CD4-positive, CD25-positive, alpha-beta regulatory T cell (primary cell): ENCODE results near the gene SEH1L. TPM values are rescaled to one million over a fixed set of nuclear protein-coding genes. Genes with fewer than 3 reads are reported as not detected.
"Not testable (repeated sequence)": the region's sequence is repeated elsewhere in the genome, so short reads cannot be mapped to it uniquely, and the experiment has no call there.

Experiments used
- ATAC-seq, 2 donors: fragments of 150-1000 bp; cut with Tn5 transposase; one replicate each; pipeline ENCODE4 v1.10.0; 2021; ENCODE audit warnings: low read depth in 2 of 2, moderate number of reproducible peaks in 2 of 2, moderate library complexity in 1 of 2
- DNase-seq, 3 donors: peaks; one replicate each; pipeline versions ENCODE4 v3.0.0 to v3.0.0-alpha.2; 2012 to 2022; ENCODE audit warnings: mixed read lengths in 1 of 3
- H3K27ac ChIP-seq: one replicate; pipeline ENCODE4 v1.7.0; 2013; ENCODE audit warnings: mild to moderate bottlenecking, low read length; ENCODE audit not compliant: insufficient read depth, poor library complexity, severe bottlenecking
- H3K27me3 ChIP-seq: one replicate; pipeline ENCODE4 v1.7.0; 2013; ENCODE audit warnings: low read length; ENCODE audit not compliant: control insufficient read depth, insufficient read depth
- H3K36me3 ChIP-seq: one replicate; pipeline ENCODE4 v1.7.0; 2013; ENCODE audit warnings: mild to moderate bottlenecking, low read length, moderate library complexity; ENCODE audit not compliant: control insufficient read depth, insufficient read depth
- H3K4me1 ChIP-seq: 2 replicates; pipeline ENCODE4 v1.7.0; 2013; ENCODE audit warnings: mild to moderate bottlenecking, low read length; ENCODE audit not compliant: insufficient read depth, control insufficient read depth, poor library complexity, severe bottlenecking
- H3K4me3 ChIP-seq: one replicate; pipeline ENCODE4 v1.7.0; 2013; ENCODE audit warnings: low read depth, mild to moderate bottlenecking, low read length, moderate library complexity
- H3K9me3 ChIP-seq, 2 experiments: 1 replicate in 1 of 2; 2 replicates in 1 of 2; pipeline ENCODE4 v1.7.0; 2013; ENCODE audit warnings: low read length in 2 of 2, mild to moderate bottlenecking in 1 of 2, moderate library complexity in 1 of 2; ENCODE audit not compliant: control insufficient read depth in 2 of 2
- H3K27ac Mint-ChIP-seq, 3 donors: one replicate each; pipeline ENCODE4 v1.8.0; 2020 to 2022; ENCODE audit warnings: mild to moderate bottlenecking in 3 of 3, mixed read lengths in 3 of 3, moderate library complexity in 2 of 3
- H3K27me3 Mint-ChIP-seq: one replicate; pipeline ENCODE4 v1.8.0; 2022; ENCODE audit warnings: mild to moderate bottlenecking, mixed read lengths
- H3K36me3 Mint-ChIP-seq: one replicate; pipeline ENCODE4 v1.8.0; 2020; ENCODE audit warnings: mixed read lengths
- H3K4me1 Mint-ChIP-seq, 4 donors: one replicate each; pipeline ENCODE4 v1.8.0; 2020 to 2022; ENCODE audit warnings: mixed read lengths in 4 of 4, mild to moderate bottlenecking in 1 of 4
- H3K4me3 Mint-ChIP-seq, 4 donors: one replicate each; pipeline ENCODE4 v1.8.0; 2020 to 2022; ENCODE audit warnings: mild to moderate bottlenecking in 4 of 4, mixed read lengths in 4 of 4, moderate library complexity in 3 of 4
- H3K9me3 Mint-ChIP-seq, 7 donors: one replicate each; pipeline ENCODE4 v1.8.0; 2020 to 2022; ENCODE audit warnings: mixed read lengths in 7 of 7, mild to moderate bottlenecking in 3 of 7, moderate library complexity in 2 of 7
- polyA plus RNA-seq, 4 donors: library from polyadenylated mRNA; unstranded; fragments of 300-500 nt; fragmentation: Illumina TruSeq; gene quantifications; one replicate each; pipeline ENCODE4 v1.2.3, GENCODE V29; 2021
- total RNA-seq: library from RNA; stranded (reverse); gene quantifications from one replicate; pipeline ENCODE4 v1.2.3, GENCODE V29; 2022

SEH1L gene
- total and polyA plus RNA-seq, 5 donors from 2014 or later, result 22.0 to 33.1 (median 26.2) TPM

- Histone ChIP-seq H3K4me1 (no peaks in the 10 kb centered on the region), H3K27me3 (no peaks in the 10 kb centered on the region), H3K9me3 (no peaks in the 10 kb centered on the region), H3K36me3 (peaks cover 32% of the 10 kb centered on the region), H3K4me3 (no peak overlapping the region), H3K27ac (no peak overlapping the region)
- Mint-ChIP-seq H3K4me3 (no peak overlapping the region), H3K4me1 (peaks cover 6 to 12% (median 11%) of the 10 kb centered on the region in 4 donors), H3K27ac (peak overlapping the region in 1 of 3 donors; percentile 26), H3K27me3 (no peaks in the 10 kb centered on the region), H3K9me3 (peaks cover 0 to 3% (median 0%) of the 10 kb centered on the region in 7 donors), H3K36me3 (peaks cover 55% of the 10 kb centered on the region)
- ATAC-seq, result no peak
- DNase-seq, result no peak
Observed at GRCh38 chr18:12968619-12969018, 20.8 kb downstream of the SEH1L start.

DNA sequence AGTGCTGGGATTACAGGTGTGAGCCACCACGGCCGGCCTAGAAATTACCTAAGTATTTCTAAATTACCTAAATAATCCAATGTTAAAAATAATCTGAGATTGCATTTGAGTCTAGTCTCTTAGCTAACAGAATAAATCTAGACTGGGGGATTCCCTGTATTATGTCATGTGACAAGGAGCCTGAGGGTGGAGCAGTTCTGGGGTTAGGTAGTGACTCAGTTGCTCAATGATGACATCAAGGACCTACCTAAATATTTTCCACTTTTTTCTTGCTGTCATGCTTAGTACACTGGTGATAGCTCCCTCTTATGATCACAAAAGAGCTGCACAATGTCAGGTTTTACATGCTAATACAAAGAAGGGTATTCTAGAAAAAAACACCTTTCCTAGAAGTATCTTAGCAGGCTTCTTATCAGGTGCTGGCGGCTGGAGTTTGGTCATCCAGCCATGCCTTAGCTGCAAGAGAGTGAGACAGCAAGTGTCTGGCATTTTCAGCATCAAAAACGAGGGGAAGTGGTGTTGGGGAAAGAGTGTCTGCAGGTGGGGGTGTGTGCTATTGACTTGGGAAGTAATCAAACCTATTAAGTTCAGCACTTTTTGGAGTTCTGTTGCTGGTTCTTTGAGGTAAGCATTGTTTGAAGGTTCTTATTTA, 25.9 kb downstream of the SEH1L start:
- Histone ChIP-seq H3K4me3 (no peak overlapping the region), H3K4me1 (no peaks in the 10 kb centered on the region), H3K36me3 (peaks cover 37% of the 10 kb centered on the region), H3K9me3 (no peaks in the 10 kb centered on the region), H3K27ac (no peak overlapping the region), H3K27me3 (no peaks in the 10 kb centered on the region)
- no peak overlapping the region for H3K4me3 Mint-ChIP-seq
- peaks cover 44% of the 10 kb centered on the region for H3K36me3 Mint-ChIP-seq
- H3K4me1 Mint-ChIP-seq, result peaks cover 0 to 6% (median 4%) of the 10 kb centered on the region in 4 donors
- no peak for ATAC-seq
- no peaks in the 10 kb centered on the region for H3K27me3 Mint-ChIP-seq
- peak overlapping the region in 1 of 3 donors; percentile 26 for H3K27ac Mint-ChIP-seq
- DNase-seq, result no peak
- H3K9me3 Mint-ChIP-seq, result peaks cover 0 to 3% (median 0%) of the 10 kb centered on the region in 7 donors

GRCh38 chr18:12975488-12975887, 27.7 kb downstream of the SEH1L start:
- H3K27ac Mint-ChIP-seq, result peak overlapping the region in 2 of 3 donors; percentile 23 to 33
- peaks cover 37% of the 10 kb centered on the region for H3K36me3 ChIP-seq
- peaks cover 0 to 3% (median 0%) of the 10 kb centered on the region in 7 donors for H3K9me3 Mint-ChIP-seq
- H3K4me3 Mint-ChIP-seq, result no peak overlapping the region
- peaks cover 0 to 6% (median 3%) of the 10 kb centered on the region in 4 donors for H3K4me1 Mint-ChIP-seq
- no peak overlapping the region for H3K4me3 ChIP-seq
- H3K36me3 Mint-ChIP-seq, result peaks cover 39% of the 10 kb centered on the region
- H3K27me3 Mint-ChIP-seq, result no peaks in the 10 kb centered on the region
- H3K27me3 ChIP-seq, result no peaks in the 10 kb centered on the region
- no peaks in the 10 kb centered on the region for H3K9me3 ChIP-seq
- DNase-seq, result no peak
- ATAC-seq, result no peak
- no peaks in the 10 kb centered on the region for H3K4me1 ChIP-seq
- no peak overlapping the region for H3K27ac ChIP-seq

- ATAC-seq (no peak), DNase-seq (no peak)
- H3K36me3 ChIP-seq, result peaks cover 31% of the 10 kb centered on the region
- Mint-ChIP-seq H3K27ac (no peak overlapping the region), H3K4me3 (no peak overlapping the region), H3K27me3 (no peaks in the 10 kb centered on the region), H3K4me1 (peaks cover 0 to 6% (median 3%) of the 10 kb centered on the region in 4 donors), H3K9me3 (peaks cover 0 to 2% (median 0%) of the 10 kb centered on the region in 7 donors), H3K36me3 (peaks cover 33% of the 10 kb centered on the region)
- no peaks in the 10 kb centered on the region for H3K9me3 ChIP-seq
- no peaks in the 10 kb centered on the region for H3K4me1 ChIP-seq
- H3K27ac ChIP-seq, result no peak overlapping the region
- no peaks in the 10 kb centered on the region for H3K27me3 ChIP-seq
- H3K4me3 ChIP-seq, result no peak overlapping the region
Observed at GRCh38 chr18:12976305-12976704, 28.5 kb downstream of the SEH1L start.

DNA sequence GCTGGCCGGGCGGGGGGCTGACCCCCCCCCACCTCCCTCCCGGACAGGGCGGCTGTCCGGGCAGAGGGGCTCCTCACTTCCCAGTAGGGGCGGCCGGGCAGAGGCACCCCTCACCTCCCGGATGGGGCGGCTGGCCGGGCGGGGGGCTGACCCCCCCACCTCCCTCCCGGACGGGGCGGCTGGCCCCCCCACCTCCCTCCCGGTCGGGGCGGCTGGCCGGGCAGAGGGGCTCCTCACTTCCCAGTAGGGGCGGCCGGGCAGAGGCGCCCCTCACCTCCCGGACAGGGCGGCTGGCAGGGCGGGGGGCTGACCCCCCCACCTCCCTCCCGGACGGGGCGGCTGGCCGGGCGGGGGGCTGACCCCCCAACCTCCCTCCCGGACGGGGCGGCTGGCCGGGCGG, 32.3 kb downstream of the SEH1L start:
- peaks cover 38% of the 10 kb centered on the region for H3K36me3 ChIP-seq
- not testable (repeated sequence) for H3K4me1 ChIP-seq, H3K27ac Mint-ChIP-seq, H3K4me3 Mint-ChIP-seq, H3K9me3 Mint-ChIP-seq, H3K27me3 Mint-ChIP-seq, ATAC-seq, H3K27me3 ChIP-seq, H3K4me1 Mint-ChIP-seq, H3K4me3 ChIP-seq, H3K27ac ChIP-seq, H3K9me3 ChIP-seq, DNase-seq
- H3K36me3 Mint-ChIP-seq, result peaks cover 28% of the 10 kb centered on the region

DNA sequence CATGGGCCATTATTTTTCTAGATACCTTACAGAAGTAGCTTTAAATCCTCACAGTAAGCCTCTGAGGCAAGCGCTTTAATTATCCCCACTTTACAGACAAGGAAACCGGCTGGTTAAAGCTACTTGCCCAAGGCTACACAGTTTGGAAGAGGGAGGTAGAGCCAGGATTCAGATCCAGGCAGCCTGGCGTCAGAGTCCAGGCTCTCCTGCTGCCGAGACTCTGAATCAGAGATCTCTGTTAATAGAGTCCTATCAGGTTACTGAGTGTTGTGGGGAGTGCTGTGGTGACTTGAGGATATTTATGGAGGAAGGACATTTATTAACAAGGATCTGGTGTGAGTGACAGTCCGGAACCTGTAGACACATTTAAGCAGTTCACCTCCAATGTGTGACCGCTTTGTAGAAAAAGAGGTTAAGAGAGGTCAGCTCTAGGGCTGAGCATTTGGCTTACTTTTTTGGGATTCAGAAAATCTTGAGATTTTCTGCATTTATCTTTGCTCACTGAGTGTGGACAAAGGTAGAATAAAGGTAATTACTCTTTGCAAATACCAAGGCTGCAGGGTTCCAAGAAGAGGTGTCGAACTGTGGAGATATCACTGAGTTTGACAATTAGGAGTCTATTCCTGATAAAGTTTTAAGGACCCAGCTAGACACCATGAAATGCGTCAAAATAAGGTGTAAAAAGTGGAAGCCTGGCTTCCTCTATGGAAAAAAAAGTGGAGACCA, 41.7 kb downstream of the SEH1L start:
- H3K27me3 ChIP-seq, result no peaks in the 10 kb centered on the region
- no peaks in the 10 kb centered on the region for H3K9me3 ChIP-seq
- no peak overlapping the region for H3K4me3 ChIP-seq
- peaks cover 28% of the 10 kb centered on the region for H3K4me1 ChIP-seq
- peaks cover 2% of the 10 kb centered on the region for H3K36me3 ChIP-seq
- DNase-seq, result no peak
- peaks cover 4% of the 10 kb centered on the region for H3K27me3 Mint-ChIP-seq
- no peak overlapping the region for H3K27ac ChIP-seq
- H3K9me3 Mint-ChIP-seq, result peaks cover 0 to 1% (median 0%) of the 10 kb centered on the region in 7 donors
- peak overlapping the region; percentile 80 to 93 (median 93) for H3K27ac Mint-ChIP-seq
- H3K36me3 Mint-ChIP-seq, result no peaks in the 10 kb centered on the region
- H3K4me3 Mint-ChIP-seq, result peak overlapping the region in 3 of 4 donors; percentile 99 to 100 (median 99)
- ATAC-seq, result no peak
- peaks cover 0 to 19% (median 14%) of the 10 kb centered on the region in 4 donors for H3K4me1 Mint-ChIP-seq

DNA sequence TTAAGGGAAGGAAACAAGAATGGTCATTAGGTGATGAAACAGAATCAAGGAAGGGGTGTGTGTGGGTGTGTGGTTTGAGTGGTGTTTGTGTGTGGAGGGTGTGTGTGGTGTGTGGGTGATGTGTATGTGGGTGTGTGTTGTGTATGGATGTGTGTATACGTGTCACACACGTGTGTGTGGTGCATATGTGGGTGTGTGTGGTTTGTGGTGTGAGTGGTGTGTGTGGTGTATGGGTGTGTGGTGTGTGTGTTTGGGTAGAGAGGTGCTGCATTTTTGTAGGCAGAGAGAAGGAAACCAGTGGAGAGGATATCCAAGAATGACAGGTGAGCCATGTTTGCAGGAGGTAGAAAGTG, 42.3 kb downstream of the SEH1L start:
- H3K36me3 Mint-ChIP-seq, result no peaks in the 10 kb centered on the region
- no peak for ATAC-seq
- H3K4me3 Mint-ChIP-seq, result peak overlapping the region in 3 of 4 donors; percentile 99 to 100 (median 99)
- H3K27me3 Mint-ChIP-seq, result peaks cover 4% of the 10 kb centered on the region
- H3K27ac Mint-ChIP-seq, result peak overlapping the region; percentile 93 to 97 (median 93)
- Histone ChIP-seq H3K36me3 (peaks cover 2% of the 10 kb centered on the region), H3K27me3 (no peaks in the 10 kb centered on the region), H3K9me3 (no peaks in the 10 kb centered on the region), H3K4me1 (peaks cover 28% of the 10 kb centered on the region), H3K4me3 (peak overlapping the region; percentile 97), H3K27ac (no peak overlapping the region)
- peak in 2 of 3 donors; percentile 5 to 55 for DNase-seq
- H3K9me3 Mint-ChIP-seq, result peaks cover 0 to 1% (median 0%) of the 10 kb centered on the region in 7 donors
- peaks cover 0 to 19% (median 14%) of the 10 kb centered on the region in 4 donors for H3K4me1 Mint-ChIP-seq
